A673 (cell line): ENCODE measurements around the gene SYPL2. TPM values are rescaled to one million over a fixed set of nuclear protein-coding genes. Genes with fewer than 3 reads are reported as not detected.

Source experiments
- BruUV-seq: library from RNA; stranded (reverse); fragments of 400-500 nt; replicated peaks from 2 replicates; lab custom pipeline; 2021; lab: Mats Ljungman, UMichigan
- CTCF ChIA-PET: fragments of 300-600 bp; sonication (Branson Sonifier 250); formaldehyde crosslinking; loops from one replicate; lab custom pipeline; 2022; ENCODE audit warnings: antibody characterized with exemption; lab: Charles Lee
- POLR2A ChIA-PET: fragments of 300-600 bp; sonication (Branson Sonifier 250); formaldehyde crosslinking; loops from one replicate; lab custom pipeline; 2022; ENCODE audit warnings: antibody characterized with exemption; ENCODE audit not compliant: low non-redundant PET; lab: Charles Lee
- DNase-seq: peaks from one replicate; pipeline ENCODE4 v3.0.0-alpha.2; 2015; ENCODE audit warnings: low spot score
- H3K27ac ChIP-seq: fragments of 200-600 bp; sonication (generic); 2 replicates; pipeline ENCODE4 v1.5.1; 2016; ENCODE audit warnings: mixed run types, low read depth, mild to moderate bottlenecking, mixed read lengths, antibody characterized with exemption, low read length; ENCODE audit not compliant: poor library complexity, severe bottlenecking
- H3K27me3 ChIP-seq: fragments of 200-600 bp; sonication (generic); replicated peaks from 2 replicates; pipeline ENCODE4 v1.6.1; 2017; ENCODE audit warnings: mixed run types, low read depth, mild to moderate bottlenecking, mixed read lengths, antibody characterized with exemption, low read length; ENCODE audit not compliant: insufficient read depth, poor library complexity
- H3K36me3 ChIP-seq: fragments of 200-600 bp; sonication (generic); 2 replicates; pipeline ENCODE4 v1.6.1; 2016; ENCODE audit warnings: mixed run types, mild to moderate bottlenecking, mixed read lengths, antibody characterized with exemption, low read length; ENCODE audit not compliant: insufficient read depth, poor library complexity, severe bottlenecking
- H3K4me1 ChIP-seq: fragments of 200-600 bp; sonication (generic); 2 replicates; pipeline ENCODE4 v1.6.1; 2017; ENCODE audit warnings: mixed run types, mild to moderate bottlenecking, mixed read lengths, antibody characterized with exemption, low read length; ENCODE audit not compliant: insufficient read depth, poor library complexity, severe bottlenecking
- H3K4me3 ChIP-seq: fragments of 200-600 bp; sonication (generic); 2 replicates; pipeline ENCODE4 v1.5.1; 2016; ENCODE audit warnings: low read depth, mixed run types, mild to moderate bottlenecking, mixed read lengths, low read length; ENCODE audit not compliant: poor library complexity, severe bottlenecking
- H3K9me3 ChIP-seq: fragments of 200-600 bp; sonication (generic); 2 replicates; pipeline ENCODE4 v1.6.1; 2016; ENCODE audit warnings: mixed run types, low read depth, mild to moderate bottlenecking, mixed read lengths, antibody characterized with exemption, low read length; ENCODE audit not compliant: poor library complexity, severe bottlenecking
- CTCF ChIP-seq: fragments of 300-800, 200-600 bp; sonication (generic); conservative IDR thresholded peaks from 2 replicates; pipeline ENCODE4 v1.5.1; 2017; ENCODE audit warnings: low read depth, mild to moderate bottlenecking, antibody characterized with exemption, low read length, moderate library complexity, mixed read lengths
- EZH2 ChIP-seq: fragments of 200-600 bp; sonication (generic); IDR thresholded peaks from 2 replicates; pipeline ENCODE4 v1.6.1; 2017; ENCODE audit warnings: borderline replicate concordance, low read depth, mild to moderate bottlenecking, mixed read lengths, antibody characterized with exemption, low read length; ENCODE audit not compliant: poor library complexity, severe bottlenecking
- intact Hi-C: fragments of 100-400 bp; cut with micrococcal nuclease; formaldehyde crosslinking; loops from one replicate; pipeline ENCODE4 v1.10.0; 2022; ENCODE audit not compliant: unreplicated experiment
- total RNA-seq: library from RNA; stranded (reverse); gene quantifications from 2 replicates; pipeline ENCODE4 v1.2.3, GENCODE V29; 2021

SYPL2 gene
- total RNA-seq, 1 experiment from 2014 or later, result 0.13 TPM

GRCh38 chr1:109477821-109478220 is 11.5 kb downstream of the SYPL2 start:
- intact Hi-C loops, result no loop called here
- Histone ChIP-seq H3K4me3 (no peak overlapping the region), H3K27me3 (peaks cover 60% of the 10 kb centered on the region), H3K36me3 (no peaks in the 10 kb centered on the region), H3K4me1 (no peaks in the 10 kb centered on the region), H3K9me3 (no peaks in the 10 kb centered on the region), H3K27ac (no peak overlapping the region)
- no peak for DNase-seq
- ChIA-PET POLR2A (no interaction called here), CTCF (no interaction called here)
- TF ChIP-seq CTCF, result no peak
- TF ChIP-seq EZH2, result no peak
- BruUV-seq, result no TSS peak

GRCh38 chr1:109478806-109479205 is 12.5 kb downstream of the SYPL2 start:
- intact Hi-C loops, result no loop called here
- Histone ChIP-seq H3K27ac (no peak overlapping the region), H3K4me3 (no peak overlapping the region), H3K36me3 (no peaks in the 10 kb centered on the region), H3K27me3 (peaks cover 53% of the 10 kb centered on the region), H3K9me3 (no peaks in the 10 kb centered on the region), H3K4me1 (no peaks in the 10 kb centered on the region)
- POLR2A ChIA-PET, result no interaction called here
- no TSS peak for BruUV-seq
- CTCF ChIA-PET, result no interaction called here
- no peak for TF ChIP-seq CTCF
- no peak for TF ChIP-seq EZH2
- no peak for DNase-seq

GRCh38 chr1:109479311-109479710 is 13.0 kb downstream of the SYPL2 start:
- no peaks in the 10 kb centered on the region for H3K9me3 ChIP-seq
- no peaks in the 10 kb centered on the region for H3K4me1 ChIP-seq
- H3K27ac ChIP-seq, result no peak overlapping the region
- H3K36me3 ChIP-seq, result no peaks in the 10 kb centered on the region
- BruUV-seq, result no TSS peak
- TF ChIP-seq EZH2, result no peak
- no peak for TF ChIP-seq CTCF
- intact Hi-C loops, result no loop called here
- DNase-seq, result no peak
- ChIA-PET POLR2A (interaction anchor here (0.6 kb wide), 1 partner anchor 164 kb away, joined by 3 read pairs; no protein-coding TSS in a partner anchor), CTCF (no interaction called here)
- peaks cover 53% of the 10 kb centered on the region for H3K27me3 ChIP-seq
- H3K4me3 ChIP-seq, result no peak overlapping the region
